K562 (cell line): Measurements from ENCODE around the gene MRPL33. TPM values are rescaled to one million over a fixed set of nuclear protein-coding genes. Genes with fewer than 3 reads are reported as not detected.

Experiments used
- ATF1 ChIP-seq, 2 experiments: fragments of 450-650 bp in 1 of 2; IDR thresholded peaks; 2 replicates each; pipeline ENCODE4 v1.6.1; 2016; ENCODE audit warnings: missing compliant biosample characterization in 1 of 2, missing genetic modification characterization in 1 of 2
- CXXC5 ChIP-seq: fragments of 250-450 bp; sonication (Bioruptor Pico); IDR thresholded peaks from 2 replicates; pipeline ENCODE4 v1.8.0; 2022; ENCODE audit warnings: inconsistent platforms, mild to moderate bottlenecking, moderate library complexity
- EHMT2 ChIP-seq: fragments of 450-650 bp; IDR thresholded peaks from 2 replicates; pipeline ENCODE4 v1.6.1; 2018; ENCODE audit warnings: antibody characterized with exemption
- ELF1 ChIP-seq: fragments of 200-800 bp; sonication (Bioruptor generic); IDR thresholded peaks from 2 replicates; pipeline ENCODE4 v1.6.1; 2016; ENCODE audit warnings: missing genetic modification characterization, missing compliant biosample characterization
- EP300 ChIP-seq: IDR thresholded peaks from 2 replicates; pipeline ENCODE4 v1.6.1; 2012; ENCODE audit warnings: low read length, improper control_type of control experiment
- FOXP4 ChIP-seq: sonication (generic); formaldehyde crosslinking; IDR thresholded peaks from 2 replicates; pipeline ENCODE4 v1.8.0; 2022; ENCODE audit warnings: mild to moderate bottlenecking, missing genetic modification reagents, borderline replicate concordance
- HNRNPL ChIP-seq: fragments of 200-400 bp; formaldehyde crosslinking; IDR thresholded peaks from 2 replicates; pipeline ENCODE4 v1.6.1; 2017; ENCODE audit warnings: low read depth, mild to moderate bottlenecking, low read length
- KDM1A ChIP-seq, 2 experiments: fragments of 450-650 bp; IDR thresholded peaks; 2 replicates each; pipeline ENCODE4 v1.6.1; 2016; ENCODE audit warnings: mild to moderate bottlenecking in 2 of 2
- MLX ChIP-seq, 2 experiments: fragments of 450-650 bp in 1 of 2; sonication (generic) in 1 of 2; formaldehyde crosslinking; conservative IDR thresholded peaks; 2 replicates each; pipeline versions ENCODE4 v1.4.0 to v1.8.1; 2020 to 2022; ENCODE audit warnings: mild to moderate bottlenecking in 1 of 2, missing genetic modification reagents in 1 of 2
- NFIC ChIP-seq: fragments of 450-650 bp; IDR thresholded peaks from 2 replicates; pipeline ENCODE4 v1.6.1; 2017; ENCODE audit warnings: mild to moderate bottlenecking, inconsistent platforms
- NFRKB ChIP-seq: fragments of 450-650 bp; IDR thresholded peaks from 2 replicates; pipeline ENCODE4 v1.6.1; 2016; ENCODE audit warnings: low read depth
- NR3C1 ChIP-seq: sonication (generic); formaldehyde crosslinking; IDR thresholded peaks from 2 replicates; pipeline ENCODE4 v1.8.1; 2022; ENCODE audit warnings: missing genetic modification reagents
- PHB ChIP-seq: fragments of 250-450 bp; sonication (Bioruptor Pico); IDR thresholded peaks from 2 replicates; pipeline ENCODE4 v1.5.0; 2021
- PHF8 ChIP-seq: fragments of 200-600 bp; sonication (generic); IDR thresholded peaks from 2 replicates; pipeline ENCODE4 v1.6.1; 2012; ENCODE audit warnings: mixed run types, mild to moderate bottlenecking, inconsistent platforms, low read length, moderate library complexity, borderline replicate concordance
- STAT6 ChIP-seq: sonication (generic); formaldehyde crosslinking; IDR thresholded peaks from 2 replicates; pipeline ENCODE4 v1.8.1; 2023; ENCODE audit warnings: mild to moderate bottlenecking, missing genetic modification reagents
- TCF7 ChIP-seq: sonication (generic); IDR thresholded peaks from 2 replicates; pipeline ENCODE4 v1.6.1; 2016; ENCODE audit warnings: antibody characterized with exemption, borderline replicate concordance
- XRCC5 ChIP-seq: fragments of 200-400 bp; formaldehyde crosslinking; IDR thresholded peaks from 2 replicates; pipeline ENCODE4 v1.6.1; 2017; ENCODE audit warnings: low read depth, mild to moderate bottlenecking, low read length
- ZNF830 ChIP-seq: fragments of 250-450 bp; sonication (Bioruptor Pico); IDR thresholded peaks from 2 replicates; pipeline ENCODE4 v1.5.0; 2021; ENCODE audit warnings: mild to moderate bottlenecking
- polyA plus RNA-seq, 8 experiments: library from polyadenylated mRNA; depleted of rRNA in 4 of 8; stranded (reverse) in 5 of 8; unstranded in 3 of 8; fragments of >200 nt; fragmentation: Nextera tagmentation in 2 of 8; fragmentation: Illumina TruSeq in 1 of 8; extraction: Ambion mirVana in 2 of 8; extraction: Trizol in 1 of 8; gene quantifications; 2 replicates each; pipeline versions ENCODE4 v1.2.1 to v1.2.3, GENCODE V29; 2011 to 2014; ENCODE audit warnings: inconsistent platforms in 1 of 8, missing spikeins in 1 of 8
- total RNA-seq, 7 experiments: library from RNA; depleted of rRNA in 6 of 7; stranded (reverse); fragments of >200 nt in 6 of 7; fragmentation: Illumina TruSeq in 2 of 7; extraction: Trizol in 2 of 7; gene quantifications; 2 replicates each; pipeline versions ENCODE4 v1.2.1 to v1.2.3, GENCODE V29; 2011 to 2021; ENCODE audit warnings: low replicate concordance in 1 of 7

The MRPL33 gene
- total and polyA plus RNA-seq, 9 of the 15 experiments (the other 6 are each of a cell fraction or from before 2014, with no cell fraction given), result 68.3 to 338 (median 226) TPM

- 0 out of 2 replicates have a peak, but pooled peaks have one; percentile 34 for TF ChIP-seq FOXP4 (CRISPR knock-in tag)
- peak; percentile 85 for TF ChIP-seq CXXC5
- TF ChIP-seq PHB (CRISPR knock-in tag), result peak; percentile 65; the same call in 1 of the 2 replicates
- no peak for TF ChIP-seq HNRNPL
- no peak for TF ChIP-seq ZNF830
- TF ChIP-seq TCF7, result no peak
- TF ChIP-seq ELF1 (tag), result peak; percentile 66
- TF ChIP-seq MLX (CRISPR knock-in tag; conservative IDR thresholded peaks at IDR 0.05), result 0 out of 4 replicates have a peak, but pooled peaks of 1 of the 2 experiments have one; percentile 79
- TF ChIP-seq KDM1A (IDR thresholded peaks at IDR 0.05), result no peak
- TF ChIP-seq ATF1 (CRISPR knock-in tag; IDR thresholded peaks at IDR 0.05), result no peak
- TF ChIP-seq ATF1 (tag; IDR thresholded peaks at IDR 0.05), result peak; percentile 90
- peak; percentile 99 for TF ChIP-seq PHF8
- peak; percentile 28; the same call in 1 of the 2 replicates for TF ChIP-seq NFRKB
- TF ChIP-seq STAT6 (CRISPR knock-in tag), result no peak
- TF ChIP-seq NFIC, result peak; percentile 47
- TF ChIP-seq NR3C1 (CRISPR knock-in tag), result no peak
- peak; percentile 93 for TF ChIP-seq EHMT2
- no peak for TF ChIP-seq XRCC5
- peak; percentile 35; the same call in 1 of the 2 replicates for TF ChIP-seq EP300
These were observed at the start of gene MRPL33 (continued) for GRCh38 chr2:27771548-27772335.
